MM.1S (cell line): Measurements from ENCODE around the gene BCAS3.

Experiments
- EZH2 ChIP-seq: fragments of 300-600 bp; sonication (generic); optimal IDR thresholded peaks from 2 replicates; pipeline ENCODE3; 2017; ENCODE audit warnings: low read depth, mild to moderate bottlenecking, antibody characterized with exemption, low read length, mixed read lengths
- EZH2phosphoT487 ChIP-seq: fragments of 300-600 bp; sonication (generic); IDR thresholded peaks from 2 replicates; pipeline ENCODE4 v1.6.1; 2018; ENCODE audit warnings: antibody characterized with exemption, low read length
- TF ChIP-seq, protein P1 (sequence below): fragments of 300-600 bp; sonication (generic); IDR thresholded peaks from 2 replicates; pipeline ENCODE4 v1.5.1; 2016; ENCODE audit warnings: antibody characterized with exemption, low read length, mixed read lengths

DNA sequence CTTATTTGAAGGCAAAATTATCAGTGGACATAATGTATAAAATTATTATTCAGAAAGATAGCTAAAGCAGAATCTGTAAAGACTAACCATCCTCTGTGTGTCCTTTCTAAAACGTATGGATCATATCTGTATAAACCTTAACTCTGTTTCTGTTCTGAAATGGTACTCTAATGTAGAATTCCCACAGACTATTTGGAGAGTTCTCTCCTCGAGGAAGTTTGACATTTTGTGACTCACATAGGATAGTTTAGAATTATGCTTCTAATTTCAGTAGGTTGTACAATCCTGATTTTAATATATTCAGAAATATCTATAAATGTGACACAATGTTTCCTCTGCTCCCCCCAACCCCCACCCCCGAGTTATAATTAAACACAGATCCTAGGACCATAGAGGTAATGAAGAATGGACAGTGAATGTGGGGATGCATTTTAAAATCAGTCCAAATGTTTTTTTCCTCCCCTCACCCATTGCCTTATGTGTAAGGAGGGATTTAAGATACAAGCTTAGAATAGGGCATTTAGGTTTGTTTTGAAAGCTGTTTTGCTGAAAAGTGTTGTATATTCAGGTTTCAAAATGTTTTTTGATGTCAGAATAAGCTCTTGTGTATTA is 66.8 kb downstream of the BCAS3 start:
- TF ChIP-seq, protein P1, sequence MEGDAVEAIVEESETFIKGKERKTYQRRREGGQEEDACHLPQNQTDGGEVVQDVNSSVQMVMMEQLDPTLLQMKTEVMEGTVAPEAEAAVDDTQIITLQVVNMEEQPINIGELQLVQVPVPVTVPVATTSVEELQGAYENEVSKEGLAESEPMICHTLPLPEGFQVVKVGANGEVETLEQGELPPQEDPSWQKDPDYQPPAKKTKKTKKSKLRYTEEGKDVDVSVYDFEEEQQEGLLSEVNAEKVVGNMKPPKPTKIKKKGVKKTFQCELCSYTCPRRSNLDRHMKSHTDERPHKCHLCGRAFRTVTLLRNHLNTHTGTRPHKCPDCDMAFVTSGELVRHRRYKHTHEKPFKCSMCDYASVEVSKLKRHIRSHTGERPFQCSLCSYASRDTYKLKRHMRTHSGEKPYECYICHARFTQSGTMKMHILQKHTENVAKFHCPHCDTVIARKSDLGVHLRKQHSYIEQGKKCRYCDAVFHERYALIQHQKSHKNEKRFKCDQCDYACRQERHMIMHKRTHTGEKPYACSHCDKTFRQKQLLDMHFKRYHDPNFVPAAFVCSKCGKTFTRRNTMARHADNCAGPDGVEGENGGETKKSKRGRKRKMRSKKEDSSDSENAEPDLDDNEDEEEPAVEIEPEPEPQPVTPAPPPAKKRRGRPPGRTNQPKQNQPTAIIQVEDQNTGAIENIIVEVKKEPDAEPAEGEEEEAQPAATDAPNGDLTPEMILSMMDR = no peak
- TF ChIP-seq EZH2 (no peak), EZH2phosphoT487 (no peak)
